ENCODE data around the gene TTLL3. TPM values are rescaled to one million over a fixed set of nuclear protein-coding genes. Genes with fewer than 3 reads are reported as not detected.

Gene TTLL3
- polyA plus RNA-seq, 1 donor from 2014 or later, result 47.6 TPM

DNA sequence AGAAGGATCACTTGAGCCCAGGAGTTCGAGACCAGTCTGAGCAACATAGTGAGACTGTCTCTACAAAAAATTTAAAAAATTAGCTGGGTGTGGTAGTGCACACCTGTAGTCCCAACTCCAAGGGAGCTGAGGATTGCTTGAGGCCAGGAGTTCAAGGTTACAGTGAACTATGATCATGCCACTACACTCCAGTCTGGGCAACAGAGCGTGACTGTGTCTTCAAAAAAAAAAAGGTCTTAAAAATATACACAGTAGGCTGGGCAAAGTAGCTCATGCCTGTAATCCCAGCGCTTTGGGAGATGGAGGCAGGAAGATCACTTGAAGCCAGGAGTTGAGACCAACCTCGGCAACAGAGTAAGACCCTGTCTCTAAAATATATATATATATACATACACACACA is 29.2 kb upstream of the TTLL3 start:
- Histone ChIP-seq H3K9me3 (ENCODE audit: low read length) (no peaks in the 10 kb centered on the region), H2AFZ (ENCODE audit: low read depth, low read length) (no peak overlapping the region), H4K20me1 (ENCODE audit: insufficient read depth) (no peaks in the 10 kb centered on the region), H3K9ac (ENCODE audit: low read length) (no peak overlapping the region), H3K27me3 (ENCODE audit: insufficient read depth, low read depth, low read length) (no peaks in the 10 kb centered on the region), H3K27ac (ENCODE audit: low read length) (no peak overlapping the region), H3K36me3 (ENCODE audit: insufficient read depth, low read length) (no peaks in the 10 kb centered on the region), H3K79me2 (replicated peaks; ENCODE audit: insufficient read depth, low read length) (no peaks in the 10 kb centered on the region), H3K4me3 (ENCODE audit: low read length) (no peak overlapping the region), H3K9me2 (ENCODE audit: insufficient read depth, low read length) (no peaks in the 10 kb centered on the region), H3F3A (ENCODE audit: insufficient read depth, low read length, poor library complexity, severe bottlenecking) (no peaks in the 10 kb centered on the region), H3K4me2 (ENCODE audit: low read length) (no peak overlapping the region)
- TF ChIP-seq MXI1 (conservative IDR thresholded peaks at IDR 0.05; ENCODE audit: poor library complexity, severe bottlenecking) (no peak), EP300 (conservative IDR thresholded peaks at IDR 0.05; ENCODE audit: poor library complexity, severe bottlenecking) (no peak), SMC3 (conservative IDR thresholded peaks at IDR 0.05; ENCODE audit: poor library complexity) (no peak), RAD21 (conservative IDR thresholded peaks at IDR 0.05) (no peak), POLR2AphosphoS5 (IDR thresholded peaks at IDR 0.05) (no peak), EZH2 (IDR thresholded peaks at IDR 0.05; ENCODE audit: borderline replicate concordance, insufficient read depth, low read length, poor library complexity, severe bottlenecking) (no peak)
- TF ChIP-seq, protein P1, sequence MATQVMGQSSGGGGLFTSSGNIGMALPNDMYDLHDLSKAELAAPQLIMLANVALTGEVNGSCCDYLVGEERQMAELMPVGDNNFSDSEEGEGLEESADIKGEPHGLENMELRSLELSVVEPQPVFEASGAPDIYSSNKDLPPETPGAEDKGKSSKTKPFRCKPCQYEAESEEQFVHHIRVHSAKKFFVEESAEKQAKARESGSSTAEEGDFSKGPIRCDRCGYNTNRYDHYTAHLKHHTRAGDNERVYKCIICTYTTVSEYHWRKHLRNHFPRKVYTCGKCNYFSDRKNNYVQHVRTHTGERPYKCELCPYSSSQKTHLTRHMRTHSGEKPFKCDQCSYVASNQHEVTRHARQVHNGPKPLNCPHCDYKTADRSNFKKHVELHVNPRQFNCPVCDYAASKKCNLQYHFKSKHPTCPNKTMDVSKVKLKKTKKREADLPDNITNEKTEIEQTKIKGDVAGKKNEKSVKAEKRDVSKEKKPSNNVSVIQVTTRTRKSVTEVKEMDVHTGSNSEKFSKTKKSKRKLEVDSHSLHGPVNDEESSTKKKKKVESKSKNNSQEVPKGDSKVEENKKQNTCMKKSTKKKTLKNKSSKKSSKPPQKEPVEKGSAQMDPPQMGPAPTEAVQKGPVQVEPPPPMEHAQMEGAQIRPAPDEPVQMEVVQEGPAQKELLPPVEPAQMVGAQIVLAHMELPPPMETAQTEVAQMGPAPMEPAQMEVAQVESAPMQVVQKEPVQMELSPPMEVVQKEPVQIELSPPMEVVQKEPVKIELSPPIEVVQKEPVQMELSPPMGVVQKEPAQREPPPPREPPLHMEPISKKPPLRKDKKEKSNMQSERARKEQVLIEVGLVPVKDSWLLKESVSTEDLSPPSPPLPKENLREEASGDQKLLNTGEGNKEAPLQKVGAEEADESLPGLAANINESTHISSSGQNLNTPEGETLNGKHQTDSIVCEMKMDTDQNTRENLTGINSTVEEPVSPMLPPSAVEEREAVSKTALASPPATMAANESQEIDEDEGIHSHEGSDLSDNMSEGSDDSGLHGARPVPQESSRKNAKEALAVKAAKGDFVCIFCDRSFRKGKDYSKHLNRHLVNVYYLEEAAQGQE (IDR thresholded peaks at IDR 0.05; ENCODE audit: borderline replicate concordance), result no peak
- TF ChIP-seq, protein P2, sequence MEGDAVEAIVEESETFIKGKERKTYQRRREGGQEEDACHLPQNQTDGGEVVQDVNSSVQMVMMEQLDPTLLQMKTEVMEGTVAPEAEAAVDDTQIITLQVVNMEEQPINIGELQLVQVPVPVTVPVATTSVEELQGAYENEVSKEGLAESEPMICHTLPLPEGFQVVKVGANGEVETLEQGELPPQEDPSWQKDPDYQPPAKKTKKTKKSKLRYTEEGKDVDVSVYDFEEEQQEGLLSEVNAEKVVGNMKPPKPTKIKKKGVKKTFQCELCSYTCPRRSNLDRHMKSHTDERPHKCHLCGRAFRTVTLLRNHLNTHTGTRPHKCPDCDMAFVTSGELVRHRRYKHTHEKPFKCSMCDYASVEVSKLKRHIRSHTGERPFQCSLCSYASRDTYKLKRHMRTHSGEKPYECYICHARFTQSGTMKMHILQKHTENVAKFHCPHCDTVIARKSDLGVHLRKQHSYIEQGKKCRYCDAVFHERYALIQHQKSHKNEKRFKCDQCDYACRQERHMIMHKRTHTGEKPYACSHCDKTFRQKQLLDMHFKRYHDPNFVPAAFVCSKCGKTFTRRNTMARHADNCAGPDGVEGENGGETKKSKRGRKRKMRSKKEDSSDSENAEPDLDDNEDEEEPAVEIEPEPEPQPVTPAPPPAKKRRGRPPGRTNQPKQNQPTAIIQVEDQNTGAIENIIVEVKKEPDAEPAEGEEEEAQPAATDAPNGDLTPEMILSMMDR (IDR thresholded peaks at IDR 0.05; ENCODE audit: poor library complexity, severe bottlenecking), result no peak

DNA sequence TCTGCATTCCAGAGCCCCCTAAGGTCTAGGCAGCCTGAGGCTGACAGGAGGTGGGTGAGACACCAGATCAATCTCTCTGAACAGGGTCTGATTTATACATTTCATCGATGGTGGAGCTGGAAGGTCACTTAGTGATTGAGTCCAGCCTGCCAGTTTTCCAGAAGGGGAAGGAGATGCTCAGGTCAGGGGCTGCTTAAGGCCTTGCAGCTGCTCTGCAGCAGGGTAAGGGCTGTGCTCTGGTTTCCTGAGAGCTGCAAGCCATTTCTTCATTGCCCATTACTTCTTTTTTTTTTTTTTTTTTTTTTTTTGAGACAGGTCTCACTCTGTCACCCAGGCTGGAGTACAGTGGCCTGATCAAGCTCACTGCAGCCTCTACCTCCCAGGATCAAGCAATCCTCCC is 28.5 kb upstream of the TTLL3 start:
- no peaks in the 10 kb centered on the region for H3K27me3 ChIP-seq (ENCODE audit: insufficient read depth, low read depth, low read length)
- no peaks in the 10 kb centered on the region for H3K36me3 ChIP-seq (ENCODE audit: insufficient read depth, low read length)
- H3K4me2 ChIP-seq (ENCODE audit: low read length), result no peak overlapping the region
- no peaks in the 10 kb centered on the region for H3F3A ChIP-seq (ENCODE audit: insufficient read depth, low read length, poor library complexity, severe bottlenecking)
- TF ChIP-seq, protein P2 (IDR thresholded peaks at IDR 0.05; ENCODE audit: poor library complexity, severe bottlenecking), result no peak
- TF ChIP-seq TAF1 (IDR thresholded peaks at IDR 0.05; ENCODE audit: low read depth) (no peak), POLR2AphosphoS5 (IDR thresholded peaks at IDR 0.05) (no peak), EZH2 (IDR thresholded peaks at IDR 0.05; ENCODE audit: borderline replicate concordance, insufficient read depth, low read length, poor library complexity, severe bottlenecking) (no peak), SMC3 (conservative IDR thresholded peaks at IDR 0.05; ENCODE audit: poor library complexity) (no peak), MXI1 (conservative IDR thresholded peaks at IDR 0.05; ENCODE audit: poor library complexity, severe bottlenecking) (no peak), RAD21 (conservative IDR thresholded peaks at IDR 0.05) (no peak), EP300 (conservative IDR thresholded peaks at IDR 0.05; ENCODE audit: poor library complexity, severe bottlenecking) (no peak)
- TF ChIP-seq, protein P1 (IDR thresholded peaks at IDR 0.05; ENCODE audit: borderline replicate concordance), result no peak
- H3K9me3 ChIP-seq (ENCODE audit: low read length), result no peaks in the 10 kb centered on the region
- no peaks in the 10 kb centered on the region for H3K9me2 ChIP-seq (ENCODE audit: insufficient read depth, low read length)
- H2AFZ ChIP-seq (ENCODE audit: low read depth, low read length), result no peak overlapping the region
- no peaks in the 10 kb centered on the region for H3K79me2 ChIP-seq (replicated peaks; ENCODE audit: insufficient read depth, low read length)
- no peak overlapping the region for H3K9ac ChIP-seq (ENCODE audit: low read length)
- no peaks in the 10 kb centered on the region for H4K20me1 ChIP-seq (ENCODE audit: insufficient read depth)
- H3K27ac ChIP-seq (ENCODE audit: low read length), result no peak overlapping the region
- H3K4me3 ChIP-seq (ENCODE audit: low read length), result no peak overlapping the region
